Testis (tissue), 2 donors: ENCODE data around the gene MRTO4.

Experiments used
- POLR2A ChIP-seq: fragments of 450-650 bp; IDR thresholded peaks from one replicate; pipeline ENCODE4 v1.6.1; 2017; ENCODE audit warnings: antibody characterized with exemption, mild to moderate bottlenecking, moderate library complexity
- TF ChIP-seq, protein P1 (sequence below), 3 experiments: fragments of 450-650 bp in 2 of 3; fragments of 200-600 bp in 1 of 3; sonication (generic) in 1 of 3; IDR thresholded peaks; one replicate each; pipeline ENCODE4 v1.5.1; 2016 to 2019; ENCODE audit warnings: antibody characterized with exemption in 3 of 3, mild to moderate bottlenecking in 2 of 3, moderate library complexity in 1 of 3

DNA sequence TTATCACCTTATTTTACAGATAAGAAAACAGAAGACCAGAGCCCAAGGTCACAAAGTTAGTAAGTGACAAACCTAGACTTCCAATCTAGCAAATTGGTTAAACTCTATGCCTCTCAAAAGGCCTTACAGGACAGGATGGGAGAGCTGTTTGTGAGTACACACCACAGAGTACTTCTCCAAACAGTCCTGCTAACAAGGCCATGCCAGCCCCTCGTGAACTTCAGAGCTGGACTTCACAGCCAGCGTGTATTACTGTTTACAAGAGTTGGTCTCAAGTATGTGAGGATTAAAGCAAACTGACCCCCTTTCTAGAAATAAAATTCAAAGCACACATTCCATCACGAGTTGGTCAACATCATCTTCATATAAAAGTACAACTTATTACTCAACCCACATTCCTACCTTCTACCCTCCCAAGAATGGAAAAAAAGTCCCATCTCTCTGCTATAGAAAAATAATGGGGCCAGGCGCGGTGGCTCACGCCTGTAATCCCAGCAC, 21.7 kb upstream of the MRTO4 start:
- TF ChIP-seq, protein P1, sequence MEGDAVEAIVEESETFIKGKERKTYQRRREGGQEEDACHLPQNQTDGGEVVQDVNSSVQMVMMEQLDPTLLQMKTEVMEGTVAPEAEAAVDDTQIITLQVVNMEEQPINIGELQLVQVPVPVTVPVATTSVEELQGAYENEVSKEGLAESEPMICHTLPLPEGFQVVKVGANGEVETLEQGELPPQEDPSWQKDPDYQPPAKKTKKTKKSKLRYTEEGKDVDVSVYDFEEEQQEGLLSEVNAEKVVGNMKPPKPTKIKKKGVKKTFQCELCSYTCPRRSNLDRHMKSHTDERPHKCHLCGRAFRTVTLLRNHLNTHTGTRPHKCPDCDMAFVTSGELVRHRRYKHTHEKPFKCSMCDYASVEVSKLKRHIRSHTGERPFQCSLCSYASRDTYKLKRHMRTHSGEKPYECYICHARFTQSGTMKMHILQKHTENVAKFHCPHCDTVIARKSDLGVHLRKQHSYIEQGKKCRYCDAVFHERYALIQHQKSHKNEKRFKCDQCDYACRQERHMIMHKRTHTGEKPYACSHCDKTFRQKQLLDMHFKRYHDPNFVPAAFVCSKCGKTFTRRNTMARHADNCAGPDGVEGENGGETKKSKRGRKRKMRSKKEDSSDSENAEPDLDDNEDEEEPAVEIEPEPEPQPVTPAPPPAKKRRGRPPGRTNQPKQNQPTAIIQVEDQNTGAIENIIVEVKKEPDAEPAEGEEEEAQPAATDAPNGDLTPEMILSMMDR (IDR thresholded peaks at IDR 0.05) = no peak
- no peak for TF ChIP-seq POLR2A
